Muscle of leg (tissue), 11 donors: ENCODE data around the gene PFN1. TPM values are rescaled to one million over a fixed set of nuclear protein-coding genes. Genes with fewer than 3 reads are reported as not detected.

Source experiments
- DNase-seq: peaks from one replicate; pipeline ENCODE4 v3.0.0; 2013
- H3K27ac ChIP-seq: one replicate; pipeline ENCODE4 v1.5.1; 2013; ENCODE audit warnings: mild to moderate bottlenecking, low read length, control low read depth
- H3K27me3 ChIP-seq: one replicate; pipeline ENCODE4 v1.6.1; 2013; ENCODE audit warnings: low read length; ENCODE audit not compliant: control insufficient read depth, insufficient read depth
- H3K36me3 ChIP-seq: one replicate; pipeline ENCODE4 v1.6.1; 2013; ENCODE audit warnings: low read length; ENCODE audit not compliant: control insufficient read depth, insufficient read depth
- H3K4me1 ChIP-seq: one replicate; pipeline ENCODE4 v1.6.1; 2013; ENCODE audit warnings: low read length; ENCODE audit not compliant: control insufficient read depth, insufficient read depth
- H3K4me3 ChIP-seq: one replicate; pipeline ENCODE4 v1.5.1; 2013; ENCODE audit warnings: low read length, control low read depth
- H3K9me3 ChIP-seq: replicated peaks from 2 replicates; pipeline ENCODE4 v1.6.1; 2013; ENCODE audit warnings: low read depth, low read length; ENCODE audit not compliant: control insufficient read depth
- WGBS: methylation state at CpG from one replicate; pipeline ENCODE4 v1.1.5; 2013; ENCODE audit warnings: missing lambda C conversion rate; ENCODE audit not compliant: insufficient coverage; 5-methylcytosine and 5-hydroxymethylcytosine counted together
- polyA plus RNA-seq, 8 donors: library from polyadenylated mRNA; unstranded; fragments of 120-200 nt; gene quantifications; one replicate each; pipeline versions ENCODE4 v1.2.1 to v1.2.3, GENCODE V29; 2013; ENCODE audit warnings: inconsistent platforms in 1 of 8, low replicate concordance in 1 of 8; ENCODE audit not compliant: insufficient read length in 8 of 8, insufficient read depth in 1 of 8
- total RNA-seq: library from RNA; stranded (reverse); fragments of 120-200 nt; gene quantifications from one replicate; pipeline ENCODE4 v1.2.4, GENCODE V29; 2013

The PFN1 gene
- total and polyA plus RNA-seq, 9 donors: 175 to 498 (median 443) TPM

DNA sequence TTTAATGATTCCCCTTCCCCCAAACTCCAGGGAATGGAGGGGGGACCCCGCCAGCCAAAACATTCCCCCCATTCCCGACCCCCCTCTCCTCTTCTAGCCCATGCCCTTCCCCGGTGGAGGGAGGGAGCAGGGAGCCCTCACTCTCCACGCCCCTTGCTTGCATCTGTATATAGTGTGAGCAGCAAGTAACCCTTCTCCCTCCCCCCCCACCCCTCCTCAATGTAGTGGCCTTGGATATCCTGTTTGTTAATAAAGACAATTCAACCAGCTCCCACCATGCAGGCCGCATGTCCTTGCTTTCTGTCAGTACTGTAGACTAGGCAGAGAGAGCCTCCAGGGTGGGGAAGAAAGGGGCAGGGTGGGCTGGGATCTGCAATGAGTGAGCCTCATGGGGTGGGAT is 50.5 kb downstream of the PFN1 start:
- WGBS: no CpG with 5 or more reads among the region's 5 CpGs
- Histone ChIP-seq H3K36me3 (peaks cover 47% of the 10 kb centered on the region), H3K27me3 (peaks cover 38% of the 10 kb centered on the region), H3K4me1 (peaks cover 42% of the 10 kb centered on the region), H3K9me3 (no peaks in the 10 kb centered on the region), H3K4me3 (no peak overlapping the region), H3K27ac (no peak overlapping the region)
- peak; percentile 17 for DNase-seq

DNA sequence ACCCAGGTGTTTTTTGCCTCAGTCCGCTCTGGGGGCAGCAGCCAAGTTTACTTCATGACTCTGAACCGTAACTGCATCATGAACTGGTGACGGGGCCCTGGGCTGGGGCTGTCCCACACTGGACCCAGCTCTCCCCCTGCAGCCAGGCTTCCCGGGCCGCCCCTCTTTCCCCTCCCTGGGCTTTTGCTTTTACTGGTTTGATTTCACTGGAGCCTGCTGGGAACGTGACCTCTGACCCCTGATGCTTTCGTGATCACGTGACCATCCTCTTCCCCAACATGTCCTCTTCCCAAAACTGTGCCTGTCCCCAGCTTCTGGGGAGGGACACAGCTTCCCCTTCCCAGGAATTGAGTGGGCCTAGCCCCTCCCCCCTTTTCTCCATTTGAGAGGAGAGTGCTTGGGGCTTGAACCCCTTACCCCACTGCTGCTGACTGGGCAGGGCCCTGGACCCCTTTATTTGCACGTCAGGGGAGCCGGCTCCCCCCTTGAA is 51.1 kb downstream of the PFN1 start:
- Histone ChIP-seq H3K4me1 (peaks cover 36% of the 10 kb centered on the region), H3K4me3 (no peak overlapping the region), H3K27ac (no peak overlapping the region), H3K27me3 (peaks cover 38% of the 10 kb centered on the region), H3K9me3 (no peaks in the 10 kb centered on the region), H3K36me3 (peaks cover 52% of the 10 kb centered on the region)
- peak; percentile 22 for DNase-seq
- WGBS: 66% methylated on average over 7 of the region's 10 CpGs

DNA sequence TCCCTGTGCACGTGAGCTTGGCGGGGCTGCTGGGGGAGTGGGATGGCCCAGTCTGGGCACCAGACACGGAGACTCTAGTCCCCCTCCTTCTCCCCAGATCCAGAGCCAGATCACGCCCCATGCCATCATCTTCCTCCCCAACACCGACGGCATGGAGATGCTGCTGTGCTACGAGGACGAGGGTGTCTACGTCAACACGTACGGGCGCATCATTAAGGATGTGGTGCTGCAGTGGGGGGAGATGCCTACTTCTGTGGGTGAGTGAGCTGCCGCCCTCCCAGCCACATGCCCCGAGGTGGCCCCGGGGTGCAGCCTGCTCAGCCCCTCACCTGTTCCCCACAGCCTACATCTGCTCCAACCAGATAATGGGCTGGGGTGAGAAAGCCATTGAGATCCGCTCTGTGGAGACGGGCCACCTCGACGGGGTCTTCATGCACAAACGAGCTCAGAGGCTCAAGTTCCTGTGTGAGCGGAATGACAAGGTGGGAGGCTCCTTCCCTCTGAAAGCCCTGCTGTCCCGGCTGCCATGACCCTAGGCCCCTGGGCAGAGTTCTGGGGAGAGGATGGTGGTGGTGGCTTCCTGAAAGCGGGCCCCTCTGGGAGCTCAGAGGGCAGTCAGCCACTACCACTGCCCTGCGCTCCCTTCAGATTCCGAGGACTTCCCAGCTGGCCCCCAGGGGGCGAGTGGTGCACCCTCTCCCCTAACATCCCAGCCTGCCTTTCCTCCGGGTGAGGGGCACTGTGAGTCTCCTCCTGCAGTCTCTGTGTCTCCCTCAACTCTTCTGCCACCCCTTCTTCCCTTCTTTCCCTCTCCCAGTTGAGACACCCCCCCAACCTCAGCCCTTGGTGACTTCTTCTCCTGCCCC is 51.8 kb downstream of the PFN1 start:
- DNase-seq: no peak

GRCh38 chr17:4895657-4896331 is 52.5 kb downstream of the PFN1 start:
- H3K27me3 ChIP-seq: peaks cover 27% of the 10 kb centered on the region
- H3K36me3 ChIP-seq: peaks cover 62% of the 10 kb centered on the region
- DNase-seq: peak; percentile 20
- peaks cover 23% of the 10 kb centered on the region for H3K4me1 ChIP-seq
- H3K27ac ChIP-seq: no peak overlapping the region
- H3K4me3 ChIP-seq: no peak overlapping the region
- H3K9me3 ChIP-seq: no peaks in the 10 kb centered on the region
- WGBS: 59% methylated on average over 22 of the region's 27 CpGs

More for the DNA sequence above, 51.8 kb downstream of the PFN1 start:
- 86% methylated on average over 14 of the region's 27 CpGs for WGBS
- peaks cover 54% of the 10 kb centered on the region for H3K36me3 ChIP-seq
- H3K27ac ChIP-seq: no peak overlapping the region
- H3K4me3 ChIP-seq: no peak overlapping the region
- H3K27me3 ChIP-seq: peaks cover 34% of the 10 kb centered on the region
- H3K9me3 ChIP-seq: no peaks in the 10 kb centered on the region
- H3K4me1 ChIP-seq: peaks cover 31% of the 10 kb centered on the region

Other genes starting within 250 kb of the PFN1 start
- gene PELP1, start 244.4 kb downstream of the PFN1 start, total RNA-seq: 13.5 TPM
- gene PELP1, start 244.4 kb downstream of the PFN1 start, polyA plus RNA-seq: 10 to 100 TPM; 27.1 to 39.2 (median 34.3) TPM
- gene ARRB2, start 237.9 kb downstream of the PFN1 start, total RNA-seq: 12.9 TPM
- gene ARRB2, start 237.9 kb downstream of the PFN1 start, polyA plus RNA-seq: 10 to 100 TPM; 16.5 to 29.1 (median 21.3) TPM
- gene MED11, start 217.1 kb downstream of the PFN1 start, total RNA-seq: 21.9 TPM
- gene MED11, start 217.1 kb downstream of the PFN1 start, polyA plus RNA-seq: 10 to 100 TPM; 14.4 to 20.2 (median 17.3) TPM
- gene ZMYND15, start 208.7 kb downstream of the PFN1 start, total RNA-seq: 0.27 TPM
- under 1 TPM; 0.15 to 0.79 (median 0.36) TPM for gene ZMYND15, start 208.7 kb downstream of the PFN1 start, polyA plus RNA-seq
- 1.7 TPM for gene CXCL16, start 208.6 kb downstream of the PFN1 start, total RNA-seq
- 1 to 10 TPM; 2.9 to 8.3 (median 4.7) TPM for gene CXCL16, start 208.6 kb downstream of the PFN1 start, polyA plus RNA-seq
- not detected for gene TM4SF5, start 176.6 kb downstream of the PFN1 start, total RNA-seq
- 1 to 10 TPM in 1 of 8 donors, under 1 TPM in 1, not detected in 6; 0.36 to 2.2 TPM for gene TM4SF5, start 176.6 kb downstream of the PFN1 start, polyA plus RNA-seq
- 8.2 TPM for gene VMO1, start 162.2 kb downstream of the PFN1 start, total RNA-seq
- 10 to 100 TPM in 1 of 8 donors, 1 to 10 TPM in 7; 3.0 to 12.7 (median 5.9) TPM for gene VMO1, start 162.2 kb downstream of the PFN1 start, polyA plus RNA-seq
- not detected for gene GLTPD2, start 159.6 kb downstream of the PFN1 start, total RNA-seq
- gene GLTPD2, start 159.6 kb downstream of the PFN1 start, polyA plus RNA-seq: 1 to 10 TPM in 2 of 8 donors, under 1 TPM in 6; 0.41 to 2.2 (median 0.84) TPM
- 125 TPM for gene PSMB6, start 152.4 kb downstream of the PFN1 start, total RNA-seq
- 100 to 1,000 TPM in 7 of 8 donors, 10 to 100 TPM in 1; 99.0 to 110 (median 107) TPM for gene PSMB6, start 152.4 kb downstream of the PFN1 start, polyA plus RNA-seq
- gene PLD2, start 141.4 kb downstream of the PFN1 start, total RNA-seq: 22.2 TPM
- 10 to 100 TPM; 22.4 to 36.9 (median 28.2) TPM for gene PLD2, start 141.4 kb downstream of the PFN1 start, polyA plus RNA-seq
- gene MINK1, start 115.2 kb downstream of the PFN1 start, total RNA-seq: 11.8 TPM
- gene MINK1, start 115.2 kb downstream of the PFN1 start, polyA plus RNA-seq: 10 to 100 TPM; 24.4 to 39.3 (median 31.3) TPM
- gene C17orf107, start 49.0 kb downstream of the PFN1 start, total RNA-seq: 2.8 TPM
- 1 to 10 TPM in 6 of 8 donors, under 1 TPM in 2; 0.80 to 3.1 (median 1.4) TPM for gene C17orf107, start 49.0 kb downstream of the PFN1 start, polyA plus RNA-seq
- gene CHRNE, start 45.4 kb downstream of the PFN1 start, total RNA-seq: 1.5 TPM
- gene CHRNE, start 45.4 kb downstream of the PFN1 start, polyA plus RNA-seq: 1 to 10 TPM in 6 of 8 donors, under 1 TPM in 2; 0.53 to 2.5 (median 1.4) TPM
- 0.04 TPM for gene GP1BA, start 16.3 kb downstream of the PFN1 start, total RNA-seq
- gene GP1BA, start 16.3 kb downstream of the PFN1 start, polyA plus RNA-seq: 1 to 10 TPM in 4 of 8 donors, under 1 TPM in 4; 0.69 to 1.3 (median 0.93) TPM
- 39.8 TPM for gene SLC25A11, start 8.5 kb downstream of the PFN1 start, total RNA-seq
- 10 to 100 TPM; 51.3 to 60.3 (median 56.0) TPM for gene SLC25A11, start 8.5 kb downstream of the PFN1 start, polyA plus RNA-seq
- 34.6 TPM for gene RNF167, start 8.3 kb downstream of the PFN1 start, total RNA-seq
- gene RNF167, start 8.3 kb downstream of the PFN1 start, polyA plus RNA-seq: 10 to 100 TPM; 66.0 to 71.5 (median 69.6) TPM
- gene ENO3, start 2.6 kb upstream of the PFN1 start, total RNA-seq: 1,492 TPM
- 1,000 to 10,000 TPM in 6 of 8 donors, 100 to 1,000 TPM in 2; 815 to 2,459 (median 1,732) TPM for gene ENO3, start 2.6 kb upstream of the PFN1 start, polyA plus RNA-seq
- 77.7 TPM for gene SPAG7, start 19.3 kb upstream of the PFN1 start, total RNA-seq
- 100 to 1,000 TPM in 6 of 8 donors, 10 to 100 TPM in 2; 91.7 to 122 (median 103) TPM for gene SPAG7, start 19.3 kb upstream of the PFN1 start, polyA plus RNA-seq
- gene CAMTA2, start 39.1 kb upstream of the PFN1 start, total RNA-seq: 4.4 TPM
- gene CAMTA2, start 39.1 kb upstream of the PFN1 start, polyA plus RNA-seq: 10 to 100 TPM; 15.8 to 25.2 (median 22.3) TPM
- 0.93 TPM for gene INCA1, start 49.0 kb upstream of the PFN1 start, total RNA-seq
- gene INCA1, start 49.0 kb upstream of the PFN1 start, polyA plus RNA-seq: 1 to 10 TPM; 2.8 to 5.4 (median 4.0) TPM
- 57.0 TPM for gene KIF1C, start 49.4 kb upstream of the PFN1 start, total RNA-seq
- 100 to 1,000 TPM in 2 of 8 donors, 10 to 100 TPM in 6; 82.5 to 103 (median 95.4) TPM for gene KIF1C, start 49.4 kb upstream of the PFN1 start, polyA plus RNA-seq
- gene SLC52A1, start 86.9 kb upstream of the PFN1 start, total RNA-seq: 0.04 TPM
- gene SLC52A1, start 86.9 kb upstream of the PFN1 start, polyA plus RNA-seq: under 1 TPM in 7 of 8 donors, not detected in 1; 0.07 to 0.31 (median 0.12) TPM
- 6.3 TPM for gene ZFP3, start 129.9 kb upstream of the PFN1 start, total RNA-seq
- 10 to 100 TPM in 4 of 8 donors, 1 to 10 TPM in 4; 8.1 to 12.6 (median 10.4) TPM for gene ZFP3, start 129.9 kb upstream of the PFN1 start, polyA plus RNA-seq
- 12.1 TPM for gene ZNF232, start 163.3 kb upstream of the PFN1 start, total RNA-seq
- gene ZNF232, start 163.3 kb upstream of the PFN1 start, polyA plus RNA-seq: 10 to 100 TPM in 5 of 8 donors, 1 to 10 TPM in 3; 8.4 to 27.4 (median 10.3) TPM
- 11.3 TPM for gene USP6, start 167.5 kb upstream of the PFN1 start, total RNA-seq
- gene USP6, start 167.5 kb upstream of the PFN1 start, polyA plus RNA-seq: 10 to 100 TPM in 4 of 8 donors, 1 to 10 TPM in 4; 5.0 to 26.5 (median 11.7) TPM
- gene ZNF594, start 243.3 kb upstream of the PFN1 start, total RNA-seq: 15.2 TPM
- gene ZNF594, start 243.3 kb upstream of the PFN1 start, polyA plus RNA-seq: 10 to 100 TPM in 1 of 8 donors, 1 to 10 TPM in 7; 6.5 to 11.7 (median 8.4) TPM